GM23338 (cell line): Measurements from ENCODE around the gene OR5AK2. TPM values are rescaled to one million over a fixed set of nuclear protein-coding genes. Genes with fewer than 3 reads are reported as not detected.

Source experiments
- ATAC-seq: fragments of 200-7000 bp; cut with Tn5 transposase; 3 replicates; pipeline ENCODE4 v1.9.1; 2020
- DNase-seq: peaks from one replicate; pipeline ENCODE4 v3.0.0-alpha.2; 2015; ENCODE audit warnings: low spot score
- H2AFZ ChIP-seq: fragments of 200-600 bp; sonication (generic); 2 replicates; pipeline ENCODE4 v1.8.0; 2016; ENCODE audit warnings: antibody characterized with exemption, mild to moderate bottlenecking, moderate library complexity
- H3F3A ChIP-seq: fragments of 200-600 bp; sonication (generic); replicated peaks from 2 replicates; pipeline ENCODE4 v1.8.0; 2017; ENCODE audit warnings: antibody characterized with exemption, mixed run types, low read depth
- H3K27ac ChIP-seq: fragments of 200-600 bp; sonication (generic); 2 replicates; pipeline ENCODE4 v1.6.1; 2016; ENCODE audit warnings: low read depth
- H3K27me3 ChIP-seq: fragments of 200-600 bp; sonication (generic); 2 replicates; pipeline ENCODE4 v1.8.0; 2016; ENCODE audit warnings: mild to moderate bottlenecking, mixed run types, moderate library complexity; ENCODE audit not compliant: insufficient read depth
- H3K36me3 ChIP-seq: fragments of 200-600 bp; sonication (generic); 2 replicates; pipeline ENCODE4 v1.8.0; 2016; ENCODE audit warnings: mild to moderate bottlenecking; ENCODE audit not compliant: insufficient read depth
- H3K4me1 ChIP-seq: fragments of 200-600 bp; sonication (generic); 2 replicates; pipeline ENCODE4 v1.8.0; 2016; ENCODE audit warnings: mild to moderate bottlenecking, moderate library complexity; ENCODE audit not compliant: insufficient read depth
- H3K4me2 ChIP-seq: fragments of 200-600 bp; sonication (generic); 2 replicates; pipeline ENCODE4 v1.7.1; 2017; ENCODE audit warnings: mixed run types
- H3K4me3 ChIP-seq: fragments of 200-600 bp; sonication (generic); 2 replicates; pipeline ENCODE4 v1.6.1; 2016; ENCODE audit warnings: mixed run types
- H3K79me2 ChIP-seq: fragments of 200-600 bp; sonication (generic); replicated peaks from 2 replicates; pipeline ENCODE4 v1.8.0; 2017; ENCODE audit warnings: mild to moderate bottlenecking; ENCODE audit not compliant: insufficient read depth
- H3K9me2 ChIP-seq: fragments of 200-600 bp; sonication (generic); 2 replicates; pipeline ENCODE4 v1.8.0; 2017; ENCODE audit not compliant: insufficient read depth
- H4K20me1 ChIP-seq: fragments of 200-600 bp; sonication (generic); replicated peaks from 2 replicates; pipeline ENCODE4 v1.8.0; 2017; ENCODE audit warnings: mild to moderate bottlenecking; ENCODE audit not compliant: insufficient read depth
- H3K27ac Mint-ChIP-seq: 2 replicates; pipeline ENCODE4 v1.8.0; 2020; ENCODE audit warnings: inconsistent platforms, mild to moderate bottlenecking, moderate library complexity, mixed read lengths
- H3K27me3 Mint-ChIP-seq: 3 replicates; pipeline ENCODE4 v1.8.0; 2022; ENCODE audit warnings: low read depth, mild to moderate bottlenecking, moderate library complexity, mixed read lengths, inconsistent platforms; ENCODE audit not compliant: insufficient read depth, poor library complexity
- H3K36me3 Mint-ChIP-seq: 3 replicates; pipeline ENCODE4 v1.8.0; 2021; ENCODE audit warnings: low read depth, mild to moderate bottlenecking, inconsistent platforms, moderate library complexity, mixed read lengths
- H3K4me1 Mint-ChIP-seq: 3 replicates; pipeline ENCODE4 v1.8.0; 2020; ENCODE audit warnings: mild to moderate bottlenecking, inconsistent platforms, mixed read lengths
- H3K4me3 Mint-ChIP-seq: 3 replicates; pipeline ENCODE4 v1.8.0; 2021; ENCODE audit warnings: moderate library complexity, mild to moderate bottlenecking, inconsistent platforms, mixed read lengths
- H3K9me3 Mint-ChIP-seq: 3 replicates; pipeline ENCODE4 v1.8.0; 2020; ENCODE audit warnings: moderate library complexity, mild to moderate bottlenecking, inconsistent platforms, mixed read lengths
- CREB1 ChIP-seq: fragments of 250-450 bp; sonication (Bioruptor Pico); IDR thresholded peaks from 2 replicates; pipeline ENCODE4 v1.5.0; 2020; ENCODE audit warnings: low read depth, mild to moderate bottlenecking, moderate library complexity
- CTCF ChIP-seq, 2 experiments: fragments of 200-600 bp in 1 of 2; sonication (generic) in 1 of 2; conservative IDR thresholded peaks; 2 replicates each; pipeline versions ENCODE4 v1.5.1 to v1.6.1; 2016 to 2017; ENCODE audit warnings: antibody characterized with exemption in 2 of 2, low read depth in 2 of 2, mild to moderate bottlenecking in 2 of 2, moderate library complexity in 1 of 2
- ETS1 ChIP-seq: IDR thresholded peaks from 2 replicates; pipeline ENCODE4 v1.6.1; 2016; ENCODE audit warnings: antibody characterized with exemption
- EZH2 ChIP-seq: fragments of 200-600 bp; sonication (generic); IDR thresholded peaks from one replicate; pipeline ENCODE4 v1.8.0; 2017; ENCODE audit warnings: antibody characterized with exemption, mild to moderate bottlenecking, low read depth; ENCODE audit not compliant: unreplicated experiment
- EZH2phosphoT487 ChIP-seq: fragments of 200-600 bp; sonication (generic); IDR thresholded peaks from one replicate; pipeline ENCODE4 v1.8.1; 2018; ENCODE audit warnings: antibody characterized with exemption; ENCODE audit not compliant: unreplicated experiment
- JUNB ChIP-seq: IDR thresholded peaks from one replicate; pipeline ENCODE4 v1.6.1; 2016; ENCODE audit warnings: antibody characterized with exemption; ENCODE audit not compliant: unreplicated experiment
- POLR2AphosphoS5 ChIP-seq: IDR thresholded peaks from 2 replicates; pipeline ENCODE4 v1.6.1; 2016; ENCODE audit warnings: antibody characterized with exemption, low read depth
- ZNF114 ChIP-seq: fragments of 250-450 bp; sonication (Bioruptor Pico); IDR thresholded peaks from 2 replicates; pipeline ENCODE4 v1.5.0; 2020; ENCODE audit warnings: mild to moderate bottlenecking, moderate library complexity
- ZNF331 ChIP-seq: fragments of 250-450 bp; sonication (Bioruptor Pico); IDR thresholded peaks from 2 replicates; pipeline ENCODE4 v1.5.0; 2020; ENCODE audit warnings: low read depth, mild to moderate bottlenecking, moderate library complexity
- polyA plus RNA-seq: library from polyadenylated mRNA; unstranded; fragments of >200 nt; fragmentation: Nextera tagmentation; extraction: Ambion mirVana; gene quantifications from 2 replicates; pipeline ENCODE4 v1.2.1, GENCODE V29; 2016
- total RNA-seq: library from RNA; depleted of rRNA; stranded (reverse); fragments of >200 nt; shearing (Covaris generic); gene quantifications from 2 replicates; pipeline ENCODE4 v1.2.3, GENCODE V29; 2014
- TF ChIP-seq, protein P1 (sequence below): fragments of 250-450 bp; sonication (Bioruptor Pico); IDR thresholded peaks from 2 replicates; pipeline ENCODE4 v1.5.0; 2020; ENCODE audit warnings: mild to moderate bottlenecking, moderate library complexity
- TF ChIP-seq, protein P2 (sequence below): IDR thresholded peaks from one replicate; pipeline ENCODE4 v1.6.1; 2018; ENCODE audit warnings: antibody characterized with exemption; ENCODE audit not compliant: unreplicated experiment

Gene OR5AK2
- total and polyA plus RNA-seq, 2 experiments from 2014 or later, result not detected

GRCh38 chr11:56968524-56968923, 20.2 kb upstream of the OR5AK2 start (continued):
- TF ChIP-seq, protein P1, sequence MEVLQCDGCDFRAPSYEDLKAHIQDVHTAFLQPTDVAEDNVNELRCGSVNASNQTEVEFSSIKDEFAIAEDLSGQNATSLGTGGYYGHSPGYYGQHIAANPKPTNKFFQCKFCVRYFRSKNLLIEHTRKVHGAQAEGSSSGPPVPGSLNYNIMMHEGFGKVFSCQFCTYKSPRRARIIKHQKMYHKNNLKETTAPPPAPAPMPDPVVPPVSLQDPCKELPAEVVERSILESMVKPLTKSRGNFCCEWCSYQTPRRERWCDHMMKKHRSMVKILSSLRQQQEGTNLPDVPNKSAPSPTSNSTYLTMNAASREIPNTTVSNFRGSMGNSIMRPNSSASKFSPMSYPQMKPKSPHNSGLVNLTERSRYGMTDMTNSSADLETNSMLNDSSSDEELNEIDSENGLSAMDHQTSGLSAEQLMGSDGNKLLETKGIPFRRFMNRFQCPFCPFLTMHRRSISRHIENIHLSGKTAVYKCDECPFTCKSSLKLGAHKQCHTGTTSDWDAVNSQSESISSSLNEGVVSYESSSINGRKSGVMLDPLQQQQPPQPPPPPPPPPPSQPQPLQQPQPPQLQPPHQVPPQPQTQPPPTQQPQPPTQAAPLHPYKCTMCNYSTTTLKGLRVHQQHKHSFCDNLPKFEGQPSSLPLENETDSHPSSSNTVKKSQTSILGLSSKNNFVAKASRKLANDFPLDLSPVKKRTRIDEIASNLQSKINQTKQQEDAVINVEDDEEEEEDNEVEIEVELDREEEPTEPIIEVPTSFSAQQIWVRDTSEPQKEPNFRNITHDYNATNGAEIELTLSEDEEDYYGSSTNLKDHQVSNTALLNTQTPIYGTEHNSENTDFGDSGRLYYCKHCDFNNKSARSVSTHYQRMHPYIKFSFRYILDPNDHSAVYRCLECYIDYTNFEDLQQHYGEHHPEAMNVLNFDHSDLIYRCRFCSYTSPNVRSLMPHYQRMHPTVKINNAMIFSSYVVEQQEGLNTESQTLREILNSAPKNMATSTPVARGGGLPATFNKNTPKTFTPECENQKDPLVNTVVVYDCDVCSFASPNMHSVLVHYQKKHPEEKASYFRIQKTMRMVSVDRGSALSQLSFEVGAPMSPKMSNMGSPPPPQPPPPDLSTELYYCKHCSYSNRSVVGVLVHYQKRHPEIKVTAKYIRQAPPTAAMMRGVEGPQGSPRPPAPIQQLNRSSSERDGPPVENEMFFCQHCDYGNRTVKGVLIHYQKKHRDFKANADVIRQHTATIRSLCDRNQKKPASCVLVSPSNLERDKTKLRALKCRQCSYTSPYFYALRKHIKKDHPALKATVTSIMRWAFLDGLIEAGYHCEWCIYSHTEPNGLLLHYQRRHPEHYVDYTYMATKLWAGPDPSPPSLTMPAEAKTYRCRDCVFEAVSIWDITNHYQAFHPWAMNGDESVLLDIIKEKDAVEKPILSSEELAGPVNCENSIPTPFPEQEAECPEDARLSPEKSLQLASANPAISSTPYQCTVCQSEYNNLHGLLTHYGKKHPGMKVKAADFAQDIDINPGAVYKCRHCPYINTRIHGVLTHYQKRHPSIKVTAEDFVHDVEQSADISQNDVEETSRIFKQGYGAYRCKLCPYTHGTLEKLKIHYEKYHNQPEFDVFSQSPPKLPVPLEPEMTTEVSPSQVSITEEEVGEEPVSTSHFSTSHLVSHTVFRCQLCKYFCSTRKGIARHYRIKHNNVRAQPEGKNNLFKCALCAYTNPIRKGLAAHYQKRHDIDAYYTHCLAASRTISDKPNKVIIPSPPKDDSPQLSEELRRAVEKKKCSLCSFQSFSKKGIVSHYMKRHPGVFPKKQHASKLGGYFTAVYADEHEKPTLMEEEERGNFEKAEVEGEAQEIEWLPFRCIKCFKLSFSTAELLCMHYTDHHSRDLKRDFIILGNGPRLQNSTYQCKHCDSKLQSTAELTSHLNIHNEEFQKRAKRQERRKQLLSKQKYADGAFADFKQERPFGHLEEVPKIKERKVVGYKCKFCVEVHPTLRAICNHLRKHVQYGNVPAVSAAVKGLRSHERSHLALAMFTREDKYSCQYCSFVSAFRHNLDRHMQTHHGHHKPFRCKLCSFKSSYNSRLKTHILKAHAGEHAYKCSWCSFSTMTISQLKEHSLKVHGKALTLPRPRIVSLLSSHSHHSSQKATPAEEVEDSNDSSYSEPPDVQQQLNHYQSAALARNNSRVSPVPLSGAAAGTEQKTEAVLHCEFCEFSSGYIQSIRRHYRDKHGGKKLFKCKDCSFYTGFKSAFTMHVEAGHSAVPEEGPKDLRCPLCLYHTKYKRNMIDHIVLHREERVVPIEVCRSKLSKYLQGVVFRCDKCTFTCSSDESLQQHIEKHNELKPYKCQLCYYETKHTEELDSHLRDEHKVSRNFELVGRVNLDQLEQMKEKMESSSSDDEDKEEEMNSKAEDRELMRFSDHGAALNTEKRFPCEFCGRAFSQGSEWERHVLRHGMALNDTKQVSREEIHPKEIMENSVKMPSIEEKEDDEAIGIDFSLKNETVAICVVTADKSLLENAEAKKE, result no peak
- TF ChIP-seq ETS1, result no peak
- no peak for TF ChIP-seq EZH2phosphoT487

DNA sequence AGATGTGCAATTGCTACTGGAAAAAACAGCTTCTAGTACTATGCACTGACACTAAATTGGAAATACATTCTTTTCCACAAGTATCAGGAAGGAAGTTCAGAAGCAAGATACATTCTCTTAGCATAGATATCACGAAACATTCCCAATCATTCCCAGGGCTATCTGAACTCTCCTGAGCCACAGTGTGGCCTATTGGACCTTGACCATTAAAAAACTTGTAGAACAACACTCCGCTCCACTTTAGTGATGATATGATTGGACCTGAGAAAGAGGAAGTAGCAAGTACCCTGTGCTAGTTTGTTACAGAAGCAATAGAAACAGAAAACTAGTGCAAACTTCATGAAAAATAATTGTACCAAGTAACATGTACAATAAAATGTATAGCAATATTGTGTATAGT, 11.4 kb upstream of the OR5AK2 start:
- H3K4me2 ChIP-seq, result no peak overlapping the region
- ATAC-seq, result no peak
- TF ChIP-seq POLR2AphosphoS5, result no peak
- no peak for TF ChIP-seq ZNF114 (CRISPR knock-in tag)
- TF ChIP-seq ETS1, result no peak
- TF ChIP-seq JUNB, result no peak
- TF ChIP-seq ZNF331 (CRISPR knock-in tag), result no peak
- no peak for TF ChIP-seq CREB1 (CRISPR knock-in tag)
- no peak for TF ChIP-seq EZH2
- no peak for TF ChIP-seq EZH2phosphoT487
- TF ChIP-seq, protein P2, sequence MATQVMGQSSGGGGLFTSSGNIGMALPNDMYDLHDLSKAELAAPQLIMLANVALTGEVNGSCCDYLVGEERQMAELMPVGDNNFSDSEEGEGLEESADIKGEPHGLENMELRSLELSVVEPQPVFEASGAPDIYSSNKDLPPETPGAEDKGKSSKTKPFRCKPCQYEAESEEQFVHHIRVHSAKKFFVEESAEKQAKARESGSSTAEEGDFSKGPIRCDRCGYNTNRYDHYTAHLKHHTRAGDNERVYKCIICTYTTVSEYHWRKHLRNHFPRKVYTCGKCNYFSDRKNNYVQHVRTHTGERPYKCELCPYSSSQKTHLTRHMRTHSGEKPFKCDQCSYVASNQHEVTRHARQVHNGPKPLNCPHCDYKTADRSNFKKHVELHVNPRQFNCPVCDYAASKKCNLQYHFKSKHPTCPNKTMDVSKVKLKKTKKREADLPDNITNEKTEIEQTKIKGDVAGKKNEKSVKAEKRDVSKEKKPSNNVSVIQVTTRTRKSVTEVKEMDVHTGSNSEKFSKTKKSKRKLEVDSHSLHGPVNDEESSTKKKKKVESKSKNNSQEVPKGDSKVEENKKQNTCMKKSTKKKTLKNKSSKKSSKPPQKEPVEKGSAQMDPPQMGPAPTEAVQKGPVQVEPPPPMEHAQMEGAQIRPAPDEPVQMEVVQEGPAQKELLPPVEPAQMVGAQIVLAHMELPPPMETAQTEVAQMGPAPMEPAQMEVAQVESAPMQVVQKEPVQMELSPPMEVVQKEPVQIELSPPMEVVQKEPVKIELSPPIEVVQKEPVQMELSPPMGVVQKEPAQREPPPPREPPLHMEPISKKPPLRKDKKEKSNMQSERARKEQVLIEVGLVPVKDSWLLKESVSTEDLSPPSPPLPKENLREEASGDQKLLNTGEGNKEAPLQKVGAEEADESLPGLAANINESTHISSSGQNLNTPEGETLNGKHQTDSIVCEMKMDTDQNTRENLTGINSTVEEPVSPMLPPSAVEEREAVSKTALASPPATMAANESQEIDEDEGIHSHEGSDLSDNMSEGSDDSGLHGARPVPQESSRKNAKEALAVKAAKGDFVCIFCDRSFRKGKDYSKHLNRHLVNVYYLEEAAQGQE, result no peak
- no peak for TF ChIP-seq CTCF (conservative IDR thresholded peaks at IDR 0.05; ENCODE audit: low read depth in 2 of 2)

More for the DNA sequence above, 11.4 kb upstream of the OR5AK2 start:
- Histone ChIP-seq H3K36me3 (no peaks in the 10 kb centered on the region), H3K27ac (no peak overlapping the region), H2AFZ (no peak overlapping the region), H3K9me2 (no peaks in the 10 kb centered on the region), H4K20me1 (no peaks in the 10 kb centered on the region), H3K27me3 (no peaks in the 10 kb centered on the region), H3K4me1 (no peaks in the 10 kb centered on the region), H3F3A (no peaks in the 10 kb centered on the region), H3K4me3 (no peak overlapping the region), H3K79me2 (no peaks in the 10 kb centered on the region)
- Mint-ChIP-seq H3K4me1 (no peaks in the 10 kb centered on the region), H3K9me3 (peaks cover 4% of the 10 kb centered on the region; the same call in 1 of the 3 replicates), H3K27me3 (no peaks in the 10 kb centered on the region), H3K4me3 (no peak overlapping the region), H3K36me3 (no peaks in the 10 kb centered on the region), H3K27ac (no peak overlapping the region)
- DNase-seq, result no peak
